Measurements from ENCODE around the gene STYX.

GRCh38 chr14:52693532-52693931, 36.4 kb upstream of the STYX start:
- TF ChIP-seq CTCF (IDR thresholded peaks at IDR 0.05) (no peak), NR2C2 (CRISPR knock-in tag; IDR thresholded peaks at IDR 0.05) (no peak), JUN (CRISPR knock-in tag; IDR thresholded peaks at IDR 0.05) (no peak)
